Peyer's patch (tissue), 4 donors: ENCODE data around the gene IQCN. TPM values are rescaled to one million over a fixed set of nuclear protein-coding genes. Genes with fewer than 3 reads are reported as not detected.

ENCODE experiments used
- DNase-seq, 3 donors: peaks; one replicate each; pipeline ENCODE4 v3.0.0-alpha.2; 2017 to 2019
- H3K27ac ChIP-seq, 4 donors: fragments of 200-600 bp; sonication (generic); one replicate each; pipeline ENCODE4 v1.5.1; 2016 to 2019
- H3K27me3 ChIP-seq, 2 donors: fragments of 200-600 bp; sonication (generic); one replicate each; pipeline ENCODE4 v1.5.1; 2019
- H3K36me3 ChIP-seq, 3 donors: fragments of 200-600 bp; sonication (generic); one replicate each; pipeline ENCODE4 v1.5.1; 2016 to 2019
- H3K4me1 ChIP-seq, 4 donors: fragments of 200-600 bp; sonication (generic); one replicate each; pipeline ENCODE4 v1.5.1; 2016 to 2019
- H3K4me3 ChIP-seq, 4 donors: fragments of 200-600 bp; sonication (generic); 1 replicate in 3 of 4; 2 replicates in 1 of 4; pipeline ENCODE4 v1.5.1; 2016 to 2019; ENCODE audit warnings: mild to moderate bottlenecking in 1 of 4
- H3K9me3 ChIP-seq, 4 donors: fragments of 200-600 bp; sonication (generic); one replicate each; pipeline ENCODE4 v1.5.1; 2016 to 2019; ENCODE audit warnings: mild to moderate bottlenecking in 1 of 4
- POLR2A ChIP-seq, 2 donors: fragments of 450-650 bp; IDR thresholded peaks; one replicate each; pipeline ENCODE4 v1.5.1; 2017; ENCODE audit warnings: antibody characterized with exemption in 2 of 2, mild to moderate bottlenecking in 2 of 2, moderate library complexity in 2 of 2
- total RNA-seq, 4 donors: library from RNA; depleted of rRNA; stranded (reverse); fragments of >200 nt; gene quantifications; one replicate each; pipeline ENCODE4 v1.1.0, GENCODE V29; 2016
- TF ChIP-seq, protein P1 (sequence below), 6 experiments: fragments of 450-650 bp in 4 of 6; fragments of 200-600 bp in 2 of 6; sonication (generic) in 1 of 6; IDR thresholded peaks; one replicate each; pipeline ENCODE4 v1.5.1; 2017 to 2019; ENCODE audit warnings: antibody characterized with exemption in 6 of 6, mild to moderate bottlenecking in 3 of 6, moderate library complexity in 1 of 6

IQCN gene
- total RNA-seq, 4 donors from 2014 or later = 7.4 to 40.2 (median 17.0) TPM

DNA sequence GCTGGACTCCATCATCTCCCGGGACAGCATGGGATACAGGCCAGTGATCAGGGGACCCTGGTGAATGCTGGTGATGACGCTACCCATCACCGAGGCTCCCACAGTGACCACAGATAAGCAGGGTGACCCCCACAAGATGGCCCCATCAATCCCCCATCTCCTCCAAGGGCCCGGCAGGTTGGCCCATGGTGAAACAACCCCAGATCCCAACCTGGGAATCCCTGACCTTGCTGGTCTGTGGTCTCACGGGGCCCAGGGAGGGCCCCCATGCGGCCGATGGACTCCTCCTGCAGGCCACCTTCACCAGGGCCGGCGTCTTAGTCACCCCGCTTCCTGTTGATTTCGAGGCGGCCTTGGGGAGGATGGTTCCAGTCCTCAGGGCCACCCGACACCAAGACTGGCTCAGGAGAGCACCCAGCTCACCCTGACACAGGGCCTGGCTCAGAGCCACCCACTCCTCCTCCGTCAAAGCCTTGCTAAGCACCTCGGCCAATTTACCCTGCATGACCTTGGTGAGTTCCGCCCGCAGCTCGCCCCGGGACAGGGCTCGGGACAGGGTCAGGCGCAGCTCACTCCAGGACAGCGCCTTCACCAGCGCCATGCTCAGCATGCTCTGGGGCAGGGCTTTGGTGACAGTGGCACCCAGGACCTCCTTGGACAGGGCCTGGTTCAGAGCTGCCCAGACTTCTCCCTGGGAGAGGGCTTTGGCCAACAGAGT is 10.0 kb downstream of the IQCN start:
- DNase-seq = no peak
- Histone ChIP-seq H3K27me3 (no peaks in the 10 kb centered on the region), H3K36me3 (peaks cover 0 to 51% (median 0%) of the 10 kb centered on the region in 3 donors), H3K9me3 (no peaks in the 10 kb centered on the region), H3K4me3 (no peak overlapping the region), H3K4me1 (no peaks in the 10 kb centered on the region), H3K27ac (no peak overlapping the region)
- TF ChIP-seq, protein P1, sequence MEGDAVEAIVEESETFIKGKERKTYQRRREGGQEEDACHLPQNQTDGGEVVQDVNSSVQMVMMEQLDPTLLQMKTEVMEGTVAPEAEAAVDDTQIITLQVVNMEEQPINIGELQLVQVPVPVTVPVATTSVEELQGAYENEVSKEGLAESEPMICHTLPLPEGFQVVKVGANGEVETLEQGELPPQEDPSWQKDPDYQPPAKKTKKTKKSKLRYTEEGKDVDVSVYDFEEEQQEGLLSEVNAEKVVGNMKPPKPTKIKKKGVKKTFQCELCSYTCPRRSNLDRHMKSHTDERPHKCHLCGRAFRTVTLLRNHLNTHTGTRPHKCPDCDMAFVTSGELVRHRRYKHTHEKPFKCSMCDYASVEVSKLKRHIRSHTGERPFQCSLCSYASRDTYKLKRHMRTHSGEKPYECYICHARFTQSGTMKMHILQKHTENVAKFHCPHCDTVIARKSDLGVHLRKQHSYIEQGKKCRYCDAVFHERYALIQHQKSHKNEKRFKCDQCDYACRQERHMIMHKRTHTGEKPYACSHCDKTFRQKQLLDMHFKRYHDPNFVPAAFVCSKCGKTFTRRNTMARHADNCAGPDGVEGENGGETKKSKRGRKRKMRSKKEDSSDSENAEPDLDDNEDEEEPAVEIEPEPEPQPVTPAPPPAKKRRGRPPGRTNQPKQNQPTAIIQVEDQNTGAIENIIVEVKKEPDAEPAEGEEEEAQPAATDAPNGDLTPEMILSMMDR (IDR thresholded peaks at IDR 0.05) = no peak
- TF ChIP-seq POLR2A (IDR thresholded peaks at IDR 0.05) = no peak

DNA sequence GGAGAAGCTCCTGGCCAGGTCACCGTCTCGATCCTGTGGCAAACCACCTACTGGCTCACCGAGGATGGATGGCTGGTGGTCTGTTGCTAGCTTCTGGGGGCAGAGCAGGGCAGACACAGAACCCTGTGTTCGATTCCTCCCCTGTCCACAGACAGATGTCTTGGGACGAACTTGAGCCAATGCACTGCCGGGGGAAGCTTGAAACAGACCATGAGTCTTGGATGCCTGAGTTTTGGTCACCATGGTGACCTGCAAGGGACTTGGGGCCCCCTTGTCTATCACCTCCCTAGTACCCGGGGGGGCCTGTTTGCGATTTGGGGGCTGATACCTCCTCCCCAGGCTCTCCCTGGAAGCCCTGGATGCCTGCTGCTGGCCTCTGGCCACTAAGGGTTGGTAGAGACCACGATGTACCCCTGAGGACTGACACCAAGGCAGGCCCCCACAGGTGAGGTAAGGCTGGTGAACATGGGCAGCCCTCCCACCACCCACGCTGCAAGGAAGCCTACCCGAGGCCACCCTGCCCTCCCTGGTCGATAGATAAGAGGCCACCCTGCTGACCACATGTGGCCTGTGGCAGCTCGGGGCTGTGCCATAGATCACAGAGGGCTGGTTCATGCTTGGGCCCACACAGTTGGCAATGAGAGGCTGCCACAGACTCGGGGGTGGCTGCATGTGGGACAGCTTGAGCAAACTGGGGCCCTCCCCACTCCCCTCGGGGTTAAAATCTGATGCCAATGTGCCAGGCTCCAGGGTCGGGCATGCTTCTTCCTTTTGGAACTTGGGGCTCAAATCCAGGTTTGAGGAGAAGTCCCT is 10.7 kb downstream of the IQCN start:
- no peak for DNase-seq
- Histone ChIP-seq H3K36me3 (peaks cover 0 to 44% (median 0%) of the 10 kb centered on the region in 3 donors), H3K27ac (no peak overlapping the region), H3K27me3 (no peaks in the 10 kb centered on the region), H3K9me3 (no peaks in the 10 kb centered on the region), H3K4me3 (no peak overlapping the region), H3K4me1 (no peaks in the 10 kb centered on the region)
- TF ChIP-seq, protein P1 (IDR thresholded peaks at IDR 0.05) = no peak
- TF ChIP-seq POLR2A (IDR thresholded peaks at IDR 0.05) = no peak

DNA sequence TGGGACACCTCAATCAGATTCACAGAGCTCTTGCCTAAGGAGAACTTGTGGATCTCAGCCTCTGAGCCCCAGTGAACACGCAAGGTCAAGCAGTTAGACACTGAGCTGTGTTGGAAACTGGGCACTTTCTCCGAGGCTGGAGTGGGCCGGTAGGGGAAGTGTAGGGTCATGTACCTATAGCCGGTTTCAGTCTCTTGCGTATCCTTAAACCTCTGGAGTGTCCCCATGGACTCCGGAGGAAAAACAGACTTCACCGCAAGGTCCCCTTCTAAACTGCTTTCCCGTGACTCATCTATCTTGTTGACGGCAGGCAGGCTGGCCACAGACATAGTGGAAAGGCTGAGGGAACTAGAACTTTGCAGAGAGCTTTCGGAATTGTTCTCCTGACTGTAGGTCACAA is 11.3 kb downstream of the IQCN start:
- Histone ChIP-seq H3K4me3 (no peak overlapping the region), H3K9me3 (no peaks in the 10 kb centered on the region), H3K27me3 (no peaks in the 10 kb centered on the region), H3K36me3 (peaks cover 0 to 38% (median 0%) of the 10 kb centered on the region in 3 donors), H3K4me1 (no peaks in the 10 kb centered on the region), H3K27ac (no peak overlapping the region)
- DNase-seq = no peak
- TF ChIP-seq POLR2A (IDR thresholded peaks at IDR 0.05) = no peak
- TF ChIP-seq, protein P1 (IDR thresholded peaks at IDR 0.05) = no peak

DNA sequence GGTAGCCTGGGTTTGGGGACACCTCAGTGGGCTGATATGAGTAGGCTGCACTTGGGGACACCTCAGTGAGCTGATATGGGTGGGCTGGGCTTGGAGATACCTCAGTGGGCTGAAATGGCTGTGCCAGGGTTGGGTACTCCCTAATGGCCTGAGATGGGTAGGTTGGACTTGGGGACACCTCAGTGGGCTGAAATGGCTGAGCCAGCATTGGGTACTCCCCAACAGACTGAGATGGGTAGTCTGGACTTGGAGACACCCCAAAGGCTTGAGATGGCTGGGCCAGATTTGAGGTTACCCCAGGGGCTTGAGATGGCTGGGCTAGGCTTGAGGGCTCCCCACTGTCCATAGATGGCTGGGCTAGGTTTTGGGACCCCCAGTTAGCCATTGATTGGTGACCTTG is 12.1 kb downstream of the IQCN start:
- no peaks in the 10 kb centered on the region for H3K27me3 ChIP-seq
- H3K27ac ChIP-seq = no peak overlapping the region
- no peaks in the 10 kb centered on the region for H3K9me3 ChIP-seq
- no peak overlapping the region for H3K4me3 ChIP-seq
- H3K4me1 ChIP-seq = no peaks in the 10 kb centered on the region
- no peak for DNase-seq
- H3K36me3 ChIP-seq = peaks cover 0 to 30% (median 0%) of the 10 kb centered on the region in 3 donors
- TF ChIP-seq, protein P1 (IDR thresholded peaks at IDR 0.05) = no peak
- no peak for TF ChIP-seq POLR2A (IDR thresholded peaks at IDR 0.05)

DNA sequence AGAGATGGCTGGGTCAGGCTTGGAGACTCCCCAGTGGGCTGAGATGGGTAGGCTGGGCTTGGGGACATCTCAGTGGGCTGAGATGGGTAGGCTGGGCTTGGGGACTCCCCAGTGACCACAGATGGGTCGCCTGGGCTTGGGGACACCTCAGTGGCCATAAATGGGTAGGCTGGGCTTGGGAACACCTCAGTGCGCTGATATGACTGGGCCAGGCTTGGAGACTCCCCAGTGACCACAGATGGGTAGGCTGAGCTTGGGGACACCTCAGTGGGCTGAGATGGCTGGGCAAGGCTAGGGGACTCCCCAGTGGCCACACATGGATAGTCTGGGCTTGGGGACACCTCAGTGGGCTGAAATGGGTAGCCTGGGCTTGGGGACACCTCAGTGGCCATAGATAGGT is 12.8 kb downstream of the IQCN start:
- no peak overlapping the region for H3K4me3 ChIP-seq
- H3K36me3 ChIP-seq = peaks cover 0 to 24% (median 0%) of the 10 kb centered on the region in 3 donors
- TF ChIP-seq POLR2A (IDR thresholded peaks at IDR 0.05) = no peak
- TF ChIP-seq, protein P1 (IDR thresholded peaks at IDR 0.05) = no peak
- H3K27ac ChIP-seq = no peak overlapping the region
- DNase-seq = peak in 1 of 3 donors; percentile 45
- no peaks in the 10 kb centered on the region for H3K9me3 ChIP-seq
- no peaks in the 10 kb centered on the region for H3K4me1 ChIP-seq
- no peaks in the 10 kb centered on the region for H3K27me3 ChIP-seq
